H4 (cell line): Measurements from ENCODE around the gene TBCD. TPM values are rescaled to one million over a fixed set of nuclear protein-coding genes. Genes with fewer than 3 reads are reported as not detected.

Experiments
- DNase-seq: peaks from one replicate; pipeline ENCODE4 v3.0.0-alpha.2; 2015; ENCODE audit warnings: low spot score
- total RNA-seq: library from RNA; depleted of rRNA; stranded (reverse); fragments of >200 nt; shearing (Covaris generic); gene quantifications from 2 replicates; pipeline ENCODE4 v1.2.3, GENCODE V29; 2014

Gene TBCD
- total RNA-seq, 1 experiment from 2014 or later = 17.6 TPM

GRCh38 chr17:82858376-82859126, 106.7 kb downstream of the TBCD start:
- no peak for DNase-seq

DNA sequence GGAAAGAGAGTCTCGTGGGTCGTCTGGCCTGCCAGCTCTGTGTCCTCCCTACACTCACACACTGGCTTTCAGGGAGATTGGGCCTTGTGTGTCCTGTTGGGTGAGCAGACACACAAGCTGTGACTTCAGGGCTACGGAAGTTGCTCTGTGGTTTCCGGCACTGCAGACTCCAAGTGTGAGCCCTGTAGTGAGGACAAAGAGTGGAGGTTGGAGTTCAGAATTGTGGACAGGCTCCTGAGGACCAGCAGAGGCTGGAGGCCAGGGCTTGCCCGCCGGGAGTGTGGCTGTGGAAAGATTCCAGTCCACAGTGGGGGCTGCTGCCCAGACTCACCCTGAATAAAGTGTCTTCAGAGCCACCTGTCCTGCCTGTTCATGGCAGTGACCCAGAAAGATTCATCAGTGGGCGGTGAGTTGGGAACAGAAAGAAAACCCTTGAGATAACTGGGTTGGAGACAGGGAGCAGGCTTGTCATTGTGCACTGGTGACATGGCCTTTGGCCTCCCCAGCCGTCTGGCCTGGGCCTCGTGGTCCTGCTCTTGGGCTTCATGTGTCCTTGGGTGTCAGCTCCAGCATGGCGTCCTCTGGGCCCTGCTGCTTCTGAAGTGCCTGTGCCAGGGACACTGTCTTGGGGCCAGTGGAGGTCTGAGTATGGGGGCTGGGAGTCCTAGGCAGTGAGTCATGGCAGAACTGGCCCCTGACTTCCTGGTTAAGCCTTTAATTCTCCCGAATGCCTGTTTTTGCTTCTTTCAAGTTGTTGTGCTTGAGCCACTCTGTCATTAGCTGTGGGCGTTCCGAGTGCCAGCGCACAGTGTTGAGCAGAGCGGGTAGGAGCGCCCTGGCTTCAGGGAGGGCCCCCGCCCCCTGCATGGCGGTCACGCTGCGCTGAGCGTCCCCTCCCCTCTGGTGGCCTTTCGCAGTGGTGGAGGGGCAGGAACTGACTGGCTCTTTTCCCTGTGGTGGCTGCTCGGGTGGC, 107.9 kb downstream of the TBCD start:
- DNase-seq = peak; percentile 92

GRCh38 chr17:82860606-82861392, 108.9 kb downstream of the TBCD start:
- DNase-seq = no peak

DNA sequence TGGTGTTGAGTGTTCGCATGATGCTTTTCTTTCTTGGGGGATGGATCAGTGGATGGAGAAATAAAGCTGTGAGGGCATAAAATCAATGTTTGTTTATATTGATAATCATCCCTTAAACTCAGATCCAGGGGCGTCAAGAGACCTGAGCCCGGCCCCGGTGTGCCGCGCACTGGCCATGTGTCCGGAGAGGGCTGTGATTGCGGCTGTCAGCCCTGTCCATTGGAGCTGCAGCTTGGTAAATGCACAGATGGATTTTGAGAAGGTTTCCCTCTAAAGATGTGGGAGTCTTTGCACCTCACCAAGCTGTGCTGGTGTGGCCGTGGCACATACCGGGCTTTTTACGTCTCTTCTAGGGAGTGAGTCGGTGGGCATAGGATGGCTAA, 109.5 kb downstream of the TBCD start:
- no peak for DNase-seq

GRCh38 chr17:82862191-82862590, 110.3 kb downstream of the TBCD start:
- DNase-seq = no peak

DNA sequence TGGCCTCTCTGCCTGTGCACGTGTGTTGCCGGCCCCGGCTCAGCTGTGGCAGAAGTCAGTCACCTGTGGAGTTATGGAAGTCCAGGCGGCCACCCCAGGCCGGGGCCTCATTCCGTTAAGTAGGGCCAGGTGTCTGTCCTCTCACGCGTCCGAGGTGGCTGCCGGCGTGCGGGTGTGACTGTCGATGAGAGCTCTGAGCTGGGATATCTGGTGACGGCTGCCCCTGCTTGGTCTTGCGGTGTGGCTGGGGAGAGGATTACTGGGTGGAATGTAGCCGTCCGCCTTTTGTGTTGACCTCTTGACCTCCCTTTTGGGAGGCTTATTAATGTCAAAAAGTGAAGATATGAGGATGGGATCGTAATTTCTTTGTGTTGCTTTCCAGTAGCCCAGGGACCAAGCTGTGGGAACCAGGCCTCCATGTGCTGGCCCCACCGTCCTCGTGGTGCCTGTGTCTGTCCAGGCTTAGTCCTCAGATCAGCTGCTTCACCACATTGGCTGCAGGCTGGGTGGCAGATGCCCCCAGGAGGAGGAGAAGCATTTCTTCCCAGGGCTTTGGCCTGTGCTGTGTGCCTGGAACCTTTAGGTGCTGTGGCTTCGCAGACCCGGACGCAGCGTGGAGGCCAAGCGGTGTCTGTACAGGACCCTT, 111.0 kb downstream of the TBCD start:
- no peak for DNase-seq

GRCh38 chr17:82863383-82863940, 111.6 kb downstream of the TBCD start:
- no peak for DNase-seq

DNA sequence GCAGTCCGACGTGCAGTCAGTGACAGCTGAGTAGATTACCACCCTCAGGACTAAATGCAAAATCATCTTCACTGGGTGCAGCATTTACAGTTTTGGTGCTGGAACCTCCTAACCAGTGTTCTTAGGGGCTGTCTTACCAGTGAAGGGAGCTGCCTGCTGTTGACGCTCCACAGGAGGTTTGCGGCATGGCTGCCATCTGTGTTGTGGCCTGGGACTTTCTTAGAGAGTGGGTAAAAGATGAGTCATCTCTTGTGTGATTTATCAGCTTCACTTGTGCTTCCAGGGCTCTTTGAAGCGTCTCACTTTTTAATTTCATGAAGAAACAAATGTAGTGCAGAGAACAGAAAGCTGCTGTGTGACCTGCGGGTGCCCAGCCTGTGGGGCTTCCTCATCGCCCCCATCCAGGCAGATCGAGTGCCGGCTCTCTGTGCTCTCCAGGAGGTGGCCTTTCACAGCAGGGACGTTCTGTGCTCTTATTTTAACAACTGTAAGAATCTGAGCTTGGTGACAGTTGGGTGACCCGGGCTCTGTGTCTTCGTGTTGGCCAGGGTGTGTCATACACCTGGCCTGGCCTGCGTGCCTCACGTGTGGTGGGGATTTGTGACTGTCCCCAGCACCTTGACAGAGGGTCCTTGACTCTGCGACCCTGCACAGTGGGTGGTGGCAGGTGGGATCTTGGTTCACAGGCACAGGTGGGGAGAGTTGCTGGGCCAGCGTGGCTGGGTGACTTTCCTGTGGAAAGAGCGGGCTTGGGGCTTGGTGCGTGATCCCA, 112.3 kb downstream of the TBCD start:
- peak; percentile 89 for DNase-seq

- no peak for DNase-seq
Observed at GRCh38 chr17:82864713-82865248, 112.9 kb downstream of the TBCD start.

GRCh38 chr17:82865274-82865673, 113.4 kb downstream of the TBCD start:
- no peak for DNase-seq

DNA sequence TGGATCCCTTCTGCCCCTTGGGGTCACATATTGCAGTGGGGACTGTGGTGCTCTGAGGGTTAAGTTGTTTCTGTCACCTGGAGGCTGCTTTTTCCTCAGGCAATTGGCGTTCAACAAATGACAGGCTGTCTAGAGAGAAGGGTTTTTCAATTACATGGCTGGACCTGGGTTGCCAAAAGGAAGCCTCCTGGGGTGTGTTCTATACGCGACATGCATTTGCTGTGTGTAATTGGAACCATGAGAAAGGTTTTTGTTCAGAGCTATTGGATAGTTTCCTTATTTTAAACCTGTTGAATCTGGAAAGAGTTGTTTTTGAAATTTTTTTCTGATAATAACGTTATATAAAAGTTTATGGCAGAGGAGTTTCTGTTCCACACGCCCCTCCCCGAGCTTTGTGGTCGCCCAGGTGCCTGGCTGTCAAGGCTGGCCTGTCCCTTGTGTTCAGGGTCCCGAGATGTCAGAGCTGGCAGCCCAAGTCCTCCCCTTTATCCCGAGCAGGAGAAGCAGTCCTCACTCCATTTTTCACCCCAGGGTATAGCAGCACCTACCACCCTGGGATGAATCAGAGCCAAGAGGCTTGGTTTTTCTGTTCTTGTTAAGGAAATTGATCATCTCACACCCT, 114.0 kb downstream of the TBCD start:
- no peak for DNase-seq

GRCh38 chr17:82866590-82867191, 114.8 kb downstream of the TBCD start:
- no peak for DNase-seq

DNA sequence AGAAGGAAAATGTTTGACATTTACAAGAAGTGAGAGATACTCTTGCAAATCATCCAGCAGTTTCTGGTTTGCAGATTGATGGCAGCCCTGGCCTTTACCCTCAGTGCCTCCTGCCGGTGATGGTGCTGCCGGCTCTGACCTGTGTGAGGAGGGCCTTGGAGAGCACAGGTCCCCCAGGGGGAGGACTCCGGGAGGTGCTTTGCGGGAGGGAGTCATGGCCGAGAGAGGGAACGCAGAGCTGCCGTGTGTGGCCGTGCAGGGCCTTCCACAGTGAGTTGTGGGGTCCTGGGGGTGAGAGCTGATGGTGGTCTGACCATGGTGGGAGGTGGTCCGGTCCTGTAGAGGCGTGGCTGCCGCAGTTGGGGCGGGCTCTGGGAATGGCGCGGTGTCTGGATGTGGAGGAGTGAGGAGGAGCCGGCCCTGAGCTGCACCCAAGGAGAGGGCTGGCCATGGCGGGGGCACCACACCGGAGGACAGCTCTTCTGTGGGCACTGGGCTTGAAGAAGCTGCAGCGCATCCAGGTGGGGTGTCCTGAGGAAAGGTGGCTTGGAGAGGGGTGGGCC, 116.0 kb downstream of the TBCD start:
- no peak for DNase-seq

DNA sequence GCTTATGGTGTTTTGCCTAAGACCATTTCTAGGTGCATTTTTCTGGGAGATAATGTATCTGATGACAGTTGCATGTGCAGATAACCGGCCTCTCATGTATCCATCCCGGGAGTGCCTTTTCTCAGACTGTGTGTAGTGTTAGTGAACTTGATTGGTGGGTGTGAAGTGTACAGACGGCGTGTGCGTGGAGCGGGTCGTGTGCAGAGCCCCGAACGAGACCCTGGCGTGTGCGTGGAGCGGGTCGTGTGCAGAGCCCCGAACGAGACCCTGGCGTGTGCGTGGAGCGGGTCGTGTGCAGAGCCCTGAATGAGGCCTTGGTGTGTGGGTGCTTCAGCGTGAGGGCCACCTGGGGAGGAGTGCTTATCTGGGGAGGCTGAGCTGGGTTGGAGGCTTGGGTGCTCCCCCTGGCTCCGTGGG, 116.9 kb downstream of the TBCD start:
- DNase-seq = no peak

DNA sequence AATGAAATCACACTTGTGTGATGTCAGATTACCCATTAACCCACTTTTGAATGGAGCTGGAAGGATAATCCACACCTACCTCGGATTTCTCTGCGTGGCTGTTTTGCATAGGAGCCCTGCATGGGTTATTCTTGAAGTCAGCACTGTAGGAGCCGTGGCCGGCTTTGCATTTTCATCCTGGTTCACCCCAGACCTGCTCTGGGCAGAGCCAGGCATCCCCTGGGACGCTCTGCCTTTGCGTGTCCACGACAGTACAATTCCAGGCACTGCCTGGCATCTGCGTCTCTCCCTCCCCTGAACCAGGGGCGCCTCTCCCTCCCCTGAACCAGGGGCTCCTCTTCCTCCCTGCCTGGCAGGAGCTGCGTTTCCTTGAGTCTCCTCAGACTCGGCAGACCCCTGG, 117.7 kb downstream of the TBCD start:
- no peak for DNase-seq

DNA sequence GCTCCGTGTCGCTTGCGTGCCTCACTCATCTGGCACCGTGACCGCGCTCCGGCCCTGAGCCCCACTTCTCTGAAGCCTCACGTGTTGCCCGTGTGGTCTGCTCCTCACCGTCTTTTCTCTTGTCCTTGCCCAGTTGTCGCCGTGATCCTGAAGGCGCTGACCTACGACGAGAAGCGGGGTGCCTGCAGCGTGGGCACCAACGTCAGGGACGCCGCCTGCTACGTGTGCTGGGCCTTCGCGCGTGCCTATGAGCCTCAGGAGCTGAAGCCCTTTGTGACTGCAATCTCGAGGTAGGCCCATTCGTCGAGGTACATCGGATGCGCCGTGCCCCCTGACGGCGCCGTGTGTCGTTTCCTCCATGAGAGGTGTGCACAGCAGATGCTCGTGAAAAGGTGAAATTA, 118.2 kb downstream of the TBCD start:
- DNase-seq = no peak

DNA sequence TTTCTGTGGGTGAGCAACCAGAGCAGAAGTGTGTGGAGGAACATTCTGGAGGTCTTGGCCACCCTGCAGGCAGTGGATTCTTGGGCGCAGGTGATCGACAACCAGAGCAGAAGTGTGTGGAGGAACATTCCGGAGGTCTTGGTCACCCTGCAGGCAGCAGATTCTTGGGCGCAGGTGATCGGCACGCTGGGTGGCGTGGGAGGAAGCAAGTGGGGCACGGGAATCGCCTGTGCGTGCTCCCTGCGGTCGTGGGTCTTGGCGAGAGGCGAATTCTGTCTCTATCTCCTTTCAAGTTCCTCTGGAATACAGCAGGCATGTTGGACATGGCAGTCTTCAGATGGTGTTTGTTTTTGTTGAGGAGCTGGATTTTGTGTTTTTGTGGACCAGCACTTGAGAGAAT, 118.7 kb downstream of the TBCD start:
- no peak for DNase-seq

DNA sequence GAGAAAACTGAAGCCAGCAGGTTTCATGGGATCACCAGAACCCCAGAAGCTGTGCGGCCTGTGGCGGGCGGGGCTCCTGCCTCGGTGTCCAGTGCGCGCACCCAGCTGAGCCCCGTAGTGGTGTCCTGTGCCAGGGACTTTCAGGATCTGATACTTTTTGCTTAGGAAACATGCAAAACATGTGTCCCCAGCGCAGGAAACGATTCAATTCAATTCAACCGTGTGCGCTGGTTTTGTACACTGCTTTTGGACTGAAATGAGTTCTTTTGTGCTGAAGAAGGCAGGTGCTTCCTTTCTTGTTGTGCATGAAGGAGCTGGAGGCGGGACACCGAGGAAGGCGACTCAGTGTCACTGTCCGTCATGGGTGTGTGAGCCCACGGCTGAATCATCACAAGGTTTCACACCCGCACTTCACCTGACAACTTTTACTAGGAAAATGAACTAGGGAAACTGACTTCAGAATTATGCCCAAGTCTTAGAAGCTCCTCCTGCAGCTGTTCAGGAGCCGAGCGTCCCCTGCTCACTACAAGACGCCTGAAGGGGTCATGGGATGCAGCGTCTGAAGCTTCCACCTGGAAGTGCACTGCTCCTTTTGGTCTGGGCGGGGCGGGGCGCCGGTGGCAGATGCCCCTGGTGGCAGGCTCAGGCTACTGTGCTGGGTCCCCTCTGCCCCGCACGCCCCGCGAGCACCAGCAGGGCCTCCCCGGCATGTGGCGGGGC, 119.4 kb downstream of the TBCD start:
- DNase-seq = no peak
